HG02571 (cell line): ENCODE results near the gene NUTM2D.
"Not testable (repeated sequence)": the region's sequence is repeated elsewhere in the genome, so short reads cannot be mapped to it uniquely, and the experiment has no call there.

ENCODE experiments used
- ATAC-seq: cut with Tn5 transposase; IDR thresholded peaks from one replicate; pipeline ENCODE4 v1.9.1; 2021; ENCODE audit warnings: mild to moderate bottlenecking, moderate library complexity; ENCODE audit not compliant: unreplicated experiment

NUTM2D gene

GRCh38 chr10:87357444-87357843 is at the start of gene NUTM2D:
NUTM2D (plus strand) TSS chr10:87357744; CDS start chr10:87358266, 522 bp downstream.
- ATAC-seq: not testable (repeated sequence)

GRCh38 chr10:87308702-87309101 is 48.8 kb upstream of the NUTM2D start:
- not testable (repeated sequence) for ATAC-seq

GRCh38 chr10:87309657-87310056 is 47.9 kb upstream of the NUTM2D start:
- ATAC-seq: not testable (repeated sequence)

- not testable (repeated sequence) for ATAC-seq
Observed at GRCh38 chr10:87311521-87311920, 46.0 kb upstream of the NUTM2D start.

GRCh38 chr10:87313649-87314359 is 43.7 kb upstream of the NUTM2D start:
- not testable (repeated sequence) for ATAC-seq

GRCh38 chr10:87314360-87314973 is 43.1 kb upstream of the NUTM2D start:
- not testable (repeated sequence) for ATAC-seq

GRCh38 chr10:87321505-87321904 is 36.0 kb upstream of the NUTM2D start:
- ATAC-seq: not testable (repeated sequence)

- ATAC-seq: not testable (repeated sequence)
Observed at GRCh38 chr10:87324559-87324958, 33.0 kb upstream of the NUTM2D start.

- not testable (repeated sequence) for ATAC-seq
Observed at GRCh38 chr10:87327958-87328357, 29.6 kb upstream of the NUTM2D start.

- ATAC-seq: not testable (repeated sequence)
Observed at GRCh38 chr10:87329131-87329530, 28.4 kb upstream of the NUTM2D start.

- ATAC-seq: not testable (repeated sequence)
Observed at GRCh38 chr10:87332687-87333086, 24.9 kb upstream of the NUTM2D start.

GRCh38 chr10:87340411-87340810 is 17.1 kb upstream of the NUTM2D start:
- ATAC-seq: not testable (repeated sequence)

GRCh38 chr10:87341546-87342142 is 15.9 kb upstream of the NUTM2D start:
- peak; percentile 9 for ATAC-seq

GRCh38 chr10:87342249-87342710 is 15.3 kb upstream of the NUTM2D start:
- peak; percentile 86 for ATAC-seq

GRCh38 chr10:87342711-87343258 is 14.8 kb upstream of the NUTM2D start:
- ATAC-seq: peak; percentile 74

GRCh38 chr10:87345743-87346142 is 11.8 kb upstream of the NUTM2D start:
- not testable (repeated sequence) for ATAC-seq

- not testable (repeated sequence) for ATAC-seq
Observed at GRCh38 chr10:87350161-87350560, 7.4 kb upstream of the NUTM2D start.

- not testable (repeated sequence) for ATAC-seq
Observed at GRCh38 chr10:87352825-87353224, 4.7 kb upstream of the NUTM2D start.

GRCh38 chr10:87355110-87355509 is 2.4 kb upstream of the NUTM2D start:
- not testable (repeated sequence) for ATAC-seq

- ATAC-seq: not testable (repeated sequence)
Observed at GRCh38 chr10:87358159-87358558, 615 bp downstream of the NUTM2D start.

GRCh38 chr10:87369514-87370112 is 12.1 kb downstream of the NUTM2D start:
- not testable (repeated sequence) for ATAC-seq
